Kidney (tissue), 14 donors: Measurements from ENCODE around the gene TLE3. TPM values are rescaled to one million over a fixed set of nuclear protein-coding genes. Genes with fewer than 3 reads are reported as not detected.
A peak's percentile ranks its signal among the peaks of the same experiment; 100 is the strongest.

Source experiments
- DNase-seq, 5 donors: peaks; one replicate each; pipeline ENCODE4 v3.0.0-alpha.2; 2013 to 2020
- FAIRE-seq: peaks from 2 replicates; lab custom pipeline; 2012; peaks lifted over from hg19 to GRCh38; lab: Jason Lieb, UNC
- H3K27ac ChIP-seq, 2 donors: one replicate each; pipeline ENCODE4 v1.7.0; 2013; ENCODE audit warnings: low read depth in 2 of 2, low read length in 2 of 2, inconsistent platforms in 1 of 2
- H3K27me3 ChIP-seq: one replicate; pipeline ENCODE4 v1.7.1; 2013; ENCODE audit warnings: low read length, inconsistent platforms; ENCODE audit not compliant: control insufficient read depth, insufficient read depth
- H3K36me3 ChIP-seq, 3 donors: one replicate each; pipeline versions ENCODE4 v1.7.0 to v1.7.1; 2013; ENCODE audit warnings: low read length in 3 of 3, control low read depth in 1 of 3, inconsistent platforms in 1 of 3; ENCODE audit not compliant: insufficient read depth in 3 of 3, control insufficient read depth in 2 of 3
- H3K4me1 ChIP-seq, 3 donors: one replicate each; pipeline versions ENCODE4 v1.7.0 to v1.7.1; 2013; ENCODE audit warnings: low read length in 3 of 3, inconsistent platforms in 1 of 3, low read depth in 1 of 3; ENCODE audit not compliant: control insufficient read depth in 2 of 3, insufficient read depth in 2 of 3
- H3K4me3 ChIP-seq, 3 donors: one replicate each; pipeline versions ENCODE4 v1.7.0 to v1.8.1; 2013; ENCODE audit warnings: low read length in 3 of 3, control low read depth in 1 of 3, inconsistent platforms in 1 of 3
- H3K9ac ChIP-seq, 3 donors: one replicate each; pipeline versions ENCODE4 v1.7.0 to v1.7.1; 2013; ENCODE audit warnings: low read length in 3 of 3, control low read depth in 1 of 3, inconsistent platforms in 1 of 3
- H3K9me3 ChIP-seq, 3 donors: one replicate each; pipeline versions ENCODE4 v1.7.0 to v1.7.1; 2013; ENCODE audit warnings: low read length in 3 of 3, control low read depth in 1 of 3, inconsistent platforms in 1 of 3; ENCODE audit not compliant: control insufficient read depth in 2 of 3, insufficient read depth in 1 of 3
- intact Hi-C: fragments of 100-400 bp; cut with DNase I; formaldehyde crosslinking; loops from one replicate; pipeline ENCODE4 v1.11.1; 2022
- polyA plus RNA-seq: library from polyadenylated mRNA; stranded (reverse); fragments of 350-450 nt; fragmentation: Illumina TruSeq; extraction: RNeasy Lipid Tissue Mini Kit (QIAGEN cat#74804); gene quantifications from one replicate; pipeline ENCODE4 v1.2.3, GENCODE V29; 2014; ENCODE audit warnings: low read depth, low replicate concordance; ENCODE audit not compliant: insufficient read depth
- total RNA-seq: library from RNA; stranded (reverse); fragmentation: NEBNext Ultra II Directional; extraction: Animal tissue kit (Norgen Biotek cat#: 25700); gene quantifications from one replicate; pipeline ENCODE4 v1.2.1, GENCODE V29; 2021
- TF ChIP-seq, protein P1 (sequence below): IDR thresholded peaks from 3 replicates; pipeline ENCODE4 v1.5.1; 2012; ENCODE audit warnings: mild to moderate bottlenecking, moderate library complexity, borderline replicate concordance; ENCODE audit not compliant: insufficient read depth; ENCODE audit errors: extremely low read depth
- donor health status: control.
- donor health status: control.
- donor health status: control.
- donor health status: control.
- donor health status: control.
- donor health status: DM: yes; HTN: yes; CAD: no.
- donor health status: Normal renal cell carcinoma (clear cell type).

Gene TLE3
- total and polyA plus RNA-seq, 2 donors from 2014 or later: 10.3 to 71.7 TPM

DNA sequence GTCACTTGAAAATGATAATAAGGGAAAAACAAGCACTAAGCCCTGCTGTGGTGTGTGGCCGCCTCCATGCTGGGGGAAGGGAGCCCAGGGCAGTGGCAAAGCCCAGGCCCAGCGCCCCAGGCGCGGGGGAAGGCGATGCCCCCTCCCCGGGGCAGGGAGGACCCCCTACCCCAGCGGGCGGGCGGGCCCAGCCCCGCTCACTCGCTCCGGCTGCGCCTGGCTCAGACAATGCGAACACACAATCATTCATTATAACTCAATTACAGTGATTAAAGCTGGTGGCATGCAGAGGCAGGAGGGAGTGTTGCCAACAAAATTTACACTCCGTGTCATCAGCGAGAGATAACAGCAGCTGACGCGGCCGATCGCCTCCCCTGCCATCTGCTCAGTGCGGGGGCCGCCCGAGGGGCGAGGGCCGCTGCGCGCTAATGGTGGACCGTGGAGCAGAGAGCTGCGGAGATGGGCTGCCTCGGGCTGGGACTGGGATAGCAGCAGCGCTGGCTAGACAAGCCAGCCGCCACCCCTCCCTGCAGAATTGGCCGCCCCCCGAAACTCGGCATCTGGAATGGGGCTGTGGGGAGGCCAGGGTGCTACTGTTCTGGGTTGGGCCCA lies 64.1 kb downstream of the TLE3 start:
- Histone ChIP-seq H3K9ac (no peak overlapping the region), H3K27ac (no peak overlapping the region), H3K9me3 (no peaks in the 10 kb centered on the region), H3K4me3 (no peak overlapping the region), H3K4me1 (no peaks in the 10 kb centered on the region), H3K27me3 (peaks cover 9% of the 10 kb centered on the region), H3K36me3 (no peaks in the 10 kb centered on the region)
- intact Hi-C loops: no loop called here
- TF ChIP-seq, protein P1, sequence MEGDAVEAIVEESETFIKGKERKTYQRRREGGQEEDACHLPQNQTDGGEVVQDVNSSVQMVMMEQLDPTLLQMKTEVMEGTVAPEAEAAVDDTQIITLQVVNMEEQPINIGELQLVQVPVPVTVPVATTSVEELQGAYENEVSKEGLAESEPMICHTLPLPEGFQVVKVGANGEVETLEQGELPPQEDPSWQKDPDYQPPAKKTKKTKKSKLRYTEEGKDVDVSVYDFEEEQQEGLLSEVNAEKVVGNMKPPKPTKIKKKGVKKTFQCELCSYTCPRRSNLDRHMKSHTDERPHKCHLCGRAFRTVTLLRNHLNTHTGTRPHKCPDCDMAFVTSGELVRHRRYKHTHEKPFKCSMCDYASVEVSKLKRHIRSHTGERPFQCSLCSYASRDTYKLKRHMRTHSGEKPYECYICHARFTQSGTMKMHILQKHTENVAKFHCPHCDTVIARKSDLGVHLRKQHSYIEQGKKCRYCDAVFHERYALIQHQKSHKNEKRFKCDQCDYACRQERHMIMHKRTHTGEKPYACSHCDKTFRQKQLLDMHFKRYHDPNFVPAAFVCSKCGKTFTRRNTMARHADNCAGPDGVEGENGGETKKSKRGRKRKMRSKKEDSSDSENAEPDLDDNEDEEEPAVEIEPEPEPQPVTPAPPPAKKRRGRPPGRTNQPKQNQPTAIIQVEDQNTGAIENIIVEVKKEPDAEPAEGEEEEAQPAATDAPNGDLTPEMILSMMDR: no peak
- DNase-seq: peak; percentile 67 to 83 (median 81)
- FAIRE-seq: no peak

DNA sequence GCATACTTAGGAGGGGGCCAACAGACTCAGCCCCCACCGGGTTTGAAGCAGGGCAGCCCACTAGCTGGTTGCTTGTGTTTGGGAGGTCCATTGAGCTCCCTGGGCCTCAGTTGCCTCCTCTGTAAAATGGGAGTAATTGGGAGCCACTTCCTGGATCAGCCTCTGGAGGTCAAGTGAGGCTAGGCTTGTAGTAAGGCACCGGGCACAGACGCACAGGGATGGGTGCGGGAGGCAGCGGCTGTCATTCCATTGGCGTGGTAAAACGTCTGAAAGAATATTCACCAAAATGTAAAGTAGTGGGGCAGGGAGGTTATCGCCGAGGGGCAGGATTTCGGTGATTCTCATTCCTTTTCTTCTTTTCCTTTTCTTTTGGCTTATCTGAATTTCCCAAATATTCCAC lies 64.6 kb downstream of the TLE3 start:
- H3K36me3 ChIP-seq: no peaks in the 10 kb centered on the region
- H3K4me1 ChIP-seq: no peaks in the 10 kb centered on the region
- no peaks in the 10 kb centered on the region for H3K9me3 ChIP-seq
- TF ChIP-seq, protein P1: no peak
- FAIRE-seq: no peak
- H3K27me3 ChIP-seq: peaks cover 9% of the 10 kb centered on the region
- intact Hi-C loops: no loop called here
- DNase-seq: peak in 2 of 5 donors; percentile 24 to 35
- no peak overlapping the region for H3K27ac ChIP-seq
- H3K9ac ChIP-seq: no peak overlapping the region
- H3K4me3 ChIP-seq: no peak overlapping the region

DNA sequence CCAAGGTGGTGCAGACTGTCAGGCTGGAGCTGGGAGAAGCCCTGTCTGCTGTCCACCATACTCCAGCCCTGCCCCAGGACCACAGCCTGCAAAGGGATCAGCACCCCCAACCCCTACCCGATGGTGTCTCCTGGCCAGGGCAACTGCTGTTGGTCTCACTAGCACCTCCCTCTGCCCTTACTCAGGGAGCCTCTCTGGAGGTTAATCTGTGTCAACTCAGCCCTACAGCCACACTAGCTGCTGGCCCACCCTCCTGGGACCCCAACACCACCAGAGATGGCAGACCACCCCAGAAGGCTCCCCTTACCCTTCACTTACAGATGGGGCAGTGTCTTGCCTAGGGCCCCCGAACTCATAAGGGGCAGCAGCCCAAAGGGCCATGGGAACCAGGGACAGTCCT lies 65.2 kb downstream of the TLE3 start:
- FAIRE-seq (no peak), DNase-seq (peak in 1 of 5 donors; percentile 22)
- H3K4me1 ChIP-seq: no peaks in the 10 kb centered on the region
- no peaks in the 10 kb centered on the region for H3K36me3 ChIP-seq
- peaks cover 11% of the 10 kb centered on the region for H3K27me3 ChIP-seq
- H3K4me3 ChIP-seq: no peak overlapping the region
- no peak overlapping the region for H3K9ac ChIP-seq
- intact Hi-C loops: no loop called here
- no peak overlapping the region for H3K27ac ChIP-seq
- TF ChIP-seq, protein P1: no peak
- H3K9me3 ChIP-seq: no peaks in the 10 kb centered on the region

DNA sequence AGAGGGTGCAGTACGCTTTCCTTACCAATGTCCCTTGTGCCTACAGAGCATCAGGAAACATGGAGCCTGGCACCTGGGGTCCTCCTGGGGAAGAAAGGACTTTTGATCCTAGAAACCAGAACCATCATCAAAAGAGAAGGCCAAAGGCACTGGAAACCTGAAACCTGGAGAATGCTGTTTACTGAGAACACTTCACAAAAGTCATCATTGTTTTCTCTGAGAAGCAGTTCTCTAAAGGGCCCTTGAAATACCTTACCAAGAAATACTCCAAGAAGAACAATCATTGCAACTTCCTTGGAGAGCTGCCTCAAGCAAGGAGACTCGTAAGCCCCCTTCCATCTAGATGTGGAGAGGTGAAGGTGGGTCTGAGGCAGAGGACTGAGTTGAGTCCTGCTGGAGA lies 66.0 kb downstream of the TLE3 start:
- no peak overlapping the region for H3K27ac ChIP-seq
- no peaks in the 10 kb centered on the region for H3K36me3 ChIP-seq
- H3K27me3 ChIP-seq: peaks cover 12% of the 10 kb centered on the region
- DNase-seq (no peak), FAIRE-seq (no peak)
- H3K4me1 ChIP-seq: no peaks in the 10 kb centered on the region
- no peaks in the 10 kb centered on the region for H3K9me3 ChIP-seq
- intact Hi-C loops: no loop called here
- no peak overlapping the region for H3K9ac ChIP-seq
- H3K4me3 ChIP-seq: no peak overlapping the region
- TF ChIP-seq, protein P1: no peak
